Endothelial cell of umbilical vein (primary cell): Measurements from ENCODE around the gene PPFIBP1. TPM values are rescaled to one million over a fixed set of nuclear protein-coding genes. Genes with fewer than 3 reads are reported as not detected.

ENCODE experiments used
- BruUV-seq: library from RNA; stranded (reverse); fragments of 400-500 nt; replicated peaks from 2 replicates; lab custom pipeline; 2021; lab: Mats Ljungman, UMichigan
- CTCF ChIA-PET: fragments of 300-600, 350-600 bp; sonication (Branson Sonifier 250); formaldehyde crosslinking; loops from one replicate; lab custom pipeline; 2021; ENCODE audit warnings: antibody characterized with exemption, inconsistent platforms; lab: Charles Lee
- POLR2A ChIA-PET: fragments of 300-600, 350-600 bp; sonication (Branson Sonifier 250); formaldehyde crosslinking; loops from one replicate; lab custom pipeline; 2021; ENCODE audit warnings: antibody characterized with exemption, inconsistent platforms; lab: Charles Lee
- DNase-seq: peaks from one replicate; pipeline ENCODE4 v3.0.0-alpha.2; 2011; ENCODE audit warnings: low read depth, low spot score
- FAIRE-seq: peaks from 2 replicates; lab custom pipeline; 2011; peaks lifted over from hg19 to GRCh38; lab: Jason Lieb, UNC
- H2AFZ ChIP-seq: 2 replicates; pipeline ENCODE4 v1.6.0; 2012; ENCODE audit warnings: low read depth, low read length, control low read depth, inconsistent platforms
- H3K27ac ChIP-seq: 2 replicates; pipeline ENCODE4 v1.5.1; 2011; ENCODE audit warnings: low read depth, mild to moderate bottlenecking, control low read depth, low read length, moderate library complexity; ENCODE audit not compliant: insufficient read depth
- H3K27me3 ChIP-seq, 2 experiments: 2 replicates each; pipeline versions ENCODE4 v1.6.0 to v1.6.1; 2011; ENCODE audit warnings: low read length in 2 of 2, mixed read lengths in 1 of 2; ENCODE audit not compliant: control insufficient read depth in 2 of 2, insufficient read depth in 2 of 2
- H3K36me3 ChIP-seq, 2 experiments: 2 replicates in 1 of 2; 3 replicates in 1 of 2; pipeline ENCODE4 v1.5.1; 2011; ENCODE audit warnings: low read length in 2 of 2, mild to moderate bottlenecking in 1 of 2, moderate library complexity in 1 of 2; ENCODE audit not compliant: control insufficient read depth in 2 of 2, insufficient read depth in 2 of 2; ENCODE audit errors: extremely low read depth in 1 of 2
- H3K4me1 ChIP-seq: 3 replicates; pipeline ENCODE4 v1.5.1; 2011; ENCODE audit warnings: mild to moderate bottlenecking, low read length; ENCODE audit not compliant: control insufficient read depth, insufficient read depth; ENCODE audit errors: extremely low read depth
- H3K4me2 ChIP-seq: 2 replicates; pipeline ENCODE4 v1.6.1; 2011; ENCODE audit warnings: low read length, control low read depth, mixed read lengths; ENCODE audit not compliant: insufficient read depth
- H3K4me3 ChIP-seq, 3 experiments: fragments of 200-600 bp in 1 of 3; sonication (generic), shearing (Covaris generic) in 1 of 3; replicated peaks in 1 of 3; 2 replicates each; pipeline ENCODE4 v1.5.1; 2011 to 2016; ENCODE audit warnings: control low read depth in 3 of 3, low read length in 3 of 3, mild to moderate bottlenecking in 2 of 3, inconsistent platforms in 1 of 3, low read depth in 1 of 3, moderate library complexity in 1 of 3; ENCODE audit not compliant: insufficient read depth in 1 of 3
- H3K79me2 ChIP-seq: 2 replicates; pipeline ENCODE4 v1.6.0; 2012; ENCODE audit warnings: low read length, inconsistent platforms; ENCODE audit not compliant: control insufficient read depth, insufficient read depth
- H3K9ac ChIP-seq: replicated peaks from 2 replicates; pipeline ENCODE3; 2011; ENCODE audit warnings: low read length, control low read depth; ENCODE audit not compliant: insufficient read depth; ENCODE audit errors: extremely low read depth
- H3K9me1 ChIP-seq: replicated peaks from 3 replicates; pipeline ENCODE4 v1.6.0; 2011; ENCODE audit warnings: mild to moderate bottlenecking, low read length; ENCODE audit not compliant: control insufficient read depth, insufficient read depth; ENCODE audit errors: extremely low read depth
- H3K9me3 ChIP-seq: replicated peaks from 2 replicates; pipeline ENCODE4 v1.5.1; 2012; ENCODE audit warnings: low read length, inconsistent platforms; ENCODE audit not compliant: control insufficient read depth, insufficient read depth
- H4K20me1 ChIP-seq: replicated peaks from 2 replicates; pipeline ENCODE3; 2011; ENCODE audit warnings: mild to moderate bottlenecking, low read length; ENCODE audit not compliant: control insufficient read depth, insufficient read depth; ENCODE audit errors: extremely low read depth
- CTCF ChIP-seq, 2 donors: IDR thresholded peaks; 1 replicate in 1 of 2; 2 replicates in 1 of 2; pipeline ENCODE4 v1.5.1; 2011; ENCODE audit warnings: low read length in 2 of 2, mild to moderate bottlenecking in 2 of 2, moderate library complexity in 2 of 2, control low read depth in 1 of 2, inconsistent platforms in 1 of 2, low read depth in 1 of 2; ENCODE audit not compliant: insufficient read depth in 1 of 2; ENCODE audit errors: extremely low read depth in 1 of 2
- EZH2 ChIP-seq: IDR thresholded peaks from 2 replicates; pipeline ENCODE4 v1.6.1; 2012; ENCODE audit warnings: borderline replicate concordance, low read depth, mild to moderate bottlenecking, moderate library complexity, low read length, inconsistent platforms; ENCODE audit not compliant: severe bottlenecking
- FOS ChIP-seq: IDR thresholded peaks from 2 replicates; pipeline ENCODE4 v1.6.1; 2011; ENCODE audit warnings: mild to moderate bottlenecking, low read length, moderate library complexity, borderline replicate concordance; ENCODE audit not compliant: insufficient read depth
- GATA2 ChIP-seq: IDR thresholded peaks from 2 replicates; pipeline ENCODE4 v1.7.0; 2011; ENCODE audit warnings: low read depth, mild to moderate bottlenecking, moderate library complexity, mixed read lengths, low read length; ENCODE audit not compliant: insufficient read length, insufficient read depth
- JUN ChIP-seq: IDR thresholded peaks from 2 replicates; pipeline ENCODE4 v1.6.1; 2011; ENCODE audit warnings: borderline replicate concordance, low read depth; ENCODE audit not compliant: insufficient read length, insufficient read depth
- MAX ChIP-seq: IDR thresholded peaks from 2 replicates; pipeline ENCODE4 v1.6.1; 2011; ENCODE audit not compliant: insufficient read depth, insufficient read length
- MYC ChIP-seq: IDR thresholded peaks from one replicate; pipeline ENCODE4 v1.6.1; 2011; ENCODE audit warnings: mild to moderate bottlenecking, low read depth, low read length
- POLR2A ChIP-seq: IDR thresholded peaks from 2 replicates; pipeline ENCODE4 v1.6.1; 2012; ENCODE audit warnings: low read depth, mild to moderate bottlenecking, control low read depth, low read length
- POLR2AphosphoS5 ChIP-seq: IDR thresholded peaks from 2 replicates; pipeline ENCODE4 v1.6.1; 2012; ENCODE audit warnings: low read depth, mild to moderate bottlenecking, control low read depth, low read length, moderate library complexity; ENCODE audit not compliant: insufficient read depth
- dilution Hi-C: fragments of 300-500 bp; cut with MboI; formaldehyde crosslinking; loops from one replicate; pipeline ENCODE4 v1.15.0; 2019; ENCODE audit warnings: low sequenced_read_pairs; ENCODE audit not compliant: extremely low pct_ligation_motif_present
- intact Hi-C: fragments of 100-400 bp; cut with micrococcal nuclease; formaldehyde crosslinking; loops from one replicate; pipeline ENCODE4 v1.10.0; 2022
- polyA plus RNA-seq, 4 experiments: library from polyadenylated mRNA; depleted of rRNA in 3 of 4; stranded (reverse) in 3 of 4; unstranded in 1 of 4; fragments of >200 nt; gene quantifications; 2 replicates each; pipeline versions ENCODE4 v1.2.1 to v1.2.3, GENCODE V29; 2011 to 2012; ENCODE audit warnings: missing spikeins in 1 of 4
- total RNA-seq: library from RNA; stranded (reverse); gene quantifications from 2 replicates; pipeline ENCODE4 v1.2.3, GENCODE V29; 2021

PPFIBP1 gene
- total and polyA plus RNA-seq, 2 donors (not counting 3 experiments of a cell fraction or from before 2014, with no cell fraction given), result 45.5 to 154 TPM

GRCh38 chr12:27555361-27555760 lies 31.4 kb downstream of the PPFIBP1 start:
- peaks cover 99% of the 10 kb centered on the region for H3K79me2 ChIP-seq
- FAIRE-seq (no peak), DNase-seq (peak; percentile 87)
- dilution Hi-C loops (no loop called here), intact Hi-C loops (loop anchor here (2.0 kb wide), 1 partner anchor 19 kb away; no protein-coding TSS in a partner anchor)
- H3K36me3 ChIP-seq, result no peaks in the 10 kb centered on the region
- ChIA-PET POLR2A (interaction anchor here (1.1 to 2.1 kb wide), 3 partner anchors 19 to 95 kb away, joined by 3 to 11 read pairs (median 7); partner anchors contain the start of gene PPFIBP1), CTCF (interaction anchor here (0.6 to 3.1 kb wide), 13 partner anchors 9 to 131 kb away, joined by 3 to 18 read pairs (median 6); partner anchors contain the start of gene PPFIBP1)
- H3K9me1 ChIP-seq, result no peaks in the 10 kb centered on the region
- no peaks in the 10 kb centered on the region for H3K27me3 ChIP-seq
- peak overlapping the region in 2 of 3 experiments; percentile 9 to 53 for H3K4me3 ChIP-seq
- H3K9ac ChIP-seq, result peak overlapping the region; percentile 19
- H3K4me1 ChIP-seq, result peaks cover 74% of the 10 kb centered on the region
- BruUV-seq, result no TSS peak
- no peaks in the 10 kb centered on the region for H4K20me1 ChIP-seq
- H3K9me3 ChIP-seq, result no peaks in the 10 kb centered on the region
- H2AFZ ChIP-seq, result no peak overlapping the region
- H3K4me2 ChIP-seq, result peak overlapping the region; percentile 89
- peak overlapping the region; percentile 70 for H3K27ac ChIP-seq
- TF ChIP-seq POLR2AphosphoS5 (no peak), JUN (no peak), MYC (no peak), MAX (no peak), FOS (no peak), CTCF (IDR thresholded peaks at IDR 0.05; ENCODE audit: extremely low read depth in 1 of 2, insufficient read depth in 1 of 2, low read depth in 1 of 2, low read length in 2 of 2) (no peak), POLR2A (no peak), EZH2 (no peak), GATA2 (no peak)
